Neural progenitor cell (in vitro differentiated cells): ENCODE results near the gene MRPS14. TPM values are rescaled to one million over a fixed set of nuclear protein-coding genes. Genes with fewer than 3 reads are reported as not detected.

Source experiments
- DNase-seq: peaks from one replicate; pipeline ENCODE4 v3.0.0-alpha.2; 2016; ENCODE audit warnings: low spot score
- H2AFZ ChIP-seq: fragments of 200-600 bp; sonication (generic); replicated peaks from 2 replicates; pipeline ENCODE4 v1.6.1; 2016; ENCODE audit warnings: antibody characterized with exemption
- H3F3A ChIP-seq: fragments of 200-600 bp; sonication (generic); 2 replicates; pipeline ENCODE4 v1.6.1; 2016; ENCODE audit warnings: antibody characterized with exemption, low read depth
- H3K27ac ChIP-seq: fragments of 200-600 bp; sonication (generic); 2 replicates; pipeline ENCODE4 v1.5.1; 2016; ENCODE audit warnings: mild to moderate bottlenecking
- H3K27me3 ChIP-seq: fragments of 200-600 bp; sonication (generic); 2 replicates; pipeline ENCODE4 v1.6.1; 2016; ENCODE audit warnings: mild to moderate bottlenecking, moderate library complexity
- H3K36me3 ChIP-seq: fragments of 200-600 bp; sonication (generic); 2 replicates; pipeline ENCODE4 v1.5.1; 2016
- H3K4me1 ChIP-seq: fragments of 200-600 bp; sonication (generic); 2 replicates; pipeline ENCODE4 v1.6.1; 2016; ENCODE audit warnings: mixed run types
- H3K4me2 ChIP-seq: fragments of 200-600 bp; sonication (generic); 2 replicates; pipeline ENCODE4 v1.6.1; 2016
- H3K4me3 ChIP-seq: fragments of 200-600 bp; sonication (generic); 2 replicates; pipeline ENCODE4 v1.5.1; 2016
- H3K79me2 ChIP-seq: fragments of 200-600 bp; sonication (generic); 2 replicates; pipeline ENCODE4 v1.6.1; 2016; ENCODE audit warnings: low read depth
- H3K9ac ChIP-seq: fragments of 200-600 bp; sonication (generic); 2 replicates; pipeline ENCODE4 v1.6.1; 2016
- H3K9me3 ChIP-seq: fragments of 200-600 bp; sonication (generic); 2 replicates; pipeline ENCODE4 v1.5.1; 2016; ENCODE audit warnings: low read depth
- H4K20me1 ChIP-seq: fragments of 200-600 bp; sonication (generic); 2 replicates; pipeline ENCODE4 v1.6.1; 2016; ENCODE audit warnings: low read depth
- H3K27ac Mint-ChIP-seq: 3 replicates; pipeline ENCODE4 v1.8.0; 2021; ENCODE audit warnings: mixed read lengths
- H3K27me3 Mint-ChIP-seq: 2 replicates; pipeline ENCODE4 v1.8.0; 2022; ENCODE audit warnings: low read depth, mild to moderate bottlenecking, inconsistent platforms, moderate library complexity, mixed read lengths; ENCODE audit not compliant: insufficient read depth
- H3K36me3 Mint-ChIP-seq: 3 replicates; pipeline ENCODE4 v1.8.0; 2021; ENCODE audit warnings: mixed read lengths
- H3K4me1 Mint-ChIP-seq: 3 replicates; pipeline ENCODE4 v1.8.0; 2021; ENCODE audit warnings: mixed read lengths
- H3K4me3 Mint-ChIP-seq: 3 replicates; pipeline ENCODE4 v1.8.0; 2021; ENCODE audit warnings: mild to moderate bottlenecking, moderate library complexity, mixed read lengths
- H3K9me3 Mint-ChIP-seq: 3 replicates; pipeline ENCODE4 v1.8.0; 2020; ENCODE audit warnings: mixed read lengths
- CTCF ChIP-seq: fragments of 200-600 bp; sonication (generic); IDR thresholded peaks from 2 replicates; pipeline ENCODE4 v1.5.1; 2017; ENCODE audit warnings: antibody characterized with exemption, mild to moderate bottlenecking
- EZH2 ChIP-seq: fragments of 200-600 bp; sonication (generic); IDR thresholded peaks from 2 replicates; pipeline ENCODE4 v1.6.1; 2017; ENCODE audit warnings: antibody characterized with exemption, mild to moderate bottlenecking, moderate library complexity
- EZH2phosphoT487 ChIP-seq: fragments of 200-600 bp; sonication (generic); IDR thresholded peaks from 2 replicates; pipeline ENCODE4 v1.6.1; 2017; ENCODE audit warnings: antibody characterized with exemption
- total RNA-seq: library from RNA; depleted of rRNA; stranded (reverse); fragments of >200 nt; gene quantifications from 2 replicates; pipeline ENCODE4 v1.2.3, GENCODE V29; 2015; ENCODE audit warnings: low replicate concordance

Gene MRPS14
- total RNA-seq, 1 donor from 2014 or later: 35.1 TPM

GRCh38 chr1:175062858-175063257 is 39.6 kb upstream of the MRPS14 start:
- H3K9me3 Mint-ChIP-seq: no peaks in the 10 kb centered on the region
- no peaks in the 10 kb centered on the region for H3K4me1 Mint-ChIP-seq
- no peak overlapping the region for H3K27ac Mint-ChIP-seq
- Histone ChIP-seq H3K36me3 (no peaks in the 10 kb centered on the region), H3K27me3 (no peaks in the 10 kb centered on the region), H3K4me1 (no peaks in the 10 kb centered on the region), H3K79me2 (no peaks in the 10 kb centered on the region), H4K20me1 (no peaks in the 10 kb centered on the region), H3K27ac (no peak overlapping the region), H3K4me3 (no peak overlapping the region), H3K9me3 (no peaks in the 10 kb centered on the region), H3F3A (no peaks in the 10 kb centered on the region), H3K4me2 (no peak overlapping the region), H2AFZ (no peak overlapping the region), H3K9ac (no peak overlapping the region)
- TF ChIP-seq EZH2: no peak
- no peak for TF ChIP-seq CTCF
- no peak for TF ChIP-seq EZH2phosphoT487
- H3K27me3 Mint-ChIP-seq: peaks cover 7% of the 10 kb centered on the region
- no peaks in the 10 kb centered on the region for H3K36me3 Mint-ChIP-seq
- DNase-seq: no peak
- H3K4me3 Mint-ChIP-seq: no peak overlapping the region

DNA sequence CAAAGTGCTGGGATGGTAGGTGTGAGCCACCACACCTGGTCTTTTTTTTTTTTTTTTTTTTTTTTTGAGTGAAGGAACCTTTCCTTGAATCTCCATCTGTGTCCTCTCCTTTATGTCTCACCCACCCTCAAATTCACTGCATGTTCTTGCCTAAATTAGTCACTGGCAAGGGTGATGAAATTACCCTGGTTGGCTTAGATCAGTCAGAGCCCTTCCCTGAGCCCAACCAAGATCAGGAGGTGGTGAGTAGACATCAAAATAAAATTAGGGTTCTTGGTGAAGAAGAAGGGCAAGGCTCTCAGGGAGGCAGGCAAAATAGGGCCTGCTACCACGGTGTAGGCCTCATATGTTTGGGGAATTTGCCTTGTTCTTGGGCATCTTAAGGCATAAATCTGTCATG is 39.1 kb upstream of the MRPS14 start:
- Histone ChIP-seq H3K27me3 (no peaks in the 10 kb centered on the region), H4K20me1 (no peaks in the 10 kb centered on the region), H3F3A (no peaks in the 10 kb centered on the region), H3K36me3 (no peaks in the 10 kb centered on the region), H3K9ac (no peak overlapping the region), H2AFZ (no peak overlapping the region), H3K79me2 (no peaks in the 10 kb centered on the region), H3K4me3 (no peak overlapping the region), H3K9me3 (no peaks in the 10 kb centered on the region), H3K27ac (no peak overlapping the region), H3K4me2 (no peak overlapping the region), H3K4me1 (no peaks in the 10 kb centered on the region)
- Mint-ChIP-seq H3K27me3 (peaks cover 7% of the 10 kb centered on the region), H3K4me3 (no peak overlapping the region), H3K4me1 (no peaks in the 10 kb centered on the region), H3K27ac (no peak overlapping the region), H3K36me3 (no peaks in the 10 kb centered on the region), H3K9me3 (no peaks in the 10 kb centered on the region)
- no peak for DNase-seq
- TF ChIP-seq CTCF (no peak), EZH2 (no peak), EZH2phosphoT487 (no peak)

DNA sequence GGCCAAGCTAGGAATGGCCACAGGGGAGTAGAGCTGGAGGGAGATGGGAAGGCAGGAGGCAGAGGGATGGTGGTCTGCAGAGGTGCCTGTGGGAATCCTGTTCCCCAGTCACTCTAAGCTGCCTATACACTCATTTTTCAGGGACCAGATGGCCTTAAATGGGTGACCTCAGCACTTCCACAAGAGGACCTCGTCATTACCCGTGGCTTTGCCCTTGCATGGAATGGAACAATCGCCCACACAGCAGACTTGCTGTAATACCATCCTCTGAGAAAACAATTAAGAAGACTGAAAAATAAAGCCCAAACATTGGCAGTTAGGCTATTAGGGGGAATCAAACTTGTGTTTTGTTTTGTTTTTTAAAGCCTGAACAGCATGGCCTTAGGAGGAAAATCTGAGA is 31.5 kb upstream of the MRPS14 start:
- Mint-ChIP-seq H3K4me1 (no peaks in the 10 kb centered on the region), H3K4me3 (no peak overlapping the region), H3K9me3 (peaks cover 2% of the 10 kb centered on the region), H3K27me3 (peaks cover 5% of the 10 kb centered on the region), H3K27ac (no peak overlapping the region), H3K36me3 (no peaks in the 10 kb centered on the region)
- Histone ChIP-seq H3K9me3 (no peaks in the 10 kb centered on the region), H3K36me3 (no peaks in the 10 kb centered on the region), H3K9ac (no peak overlapping the region), H3K4me1 (no peaks in the 10 kb centered on the region), H4K20me1 (no peaks in the 10 kb centered on the region), H3K27me3 (no peaks in the 10 kb centered on the region), H3K4me3 (no peak overlapping the region), H3K79me2 (no peaks in the 10 kb centered on the region), H3F3A (no peaks in the 10 kb centered on the region), H3K27ac (no peak overlapping the region), H3K4me2 (no peak overlapping the region), H2AFZ (no peak overlapping the region)
- TF ChIP-seq CTCF (no peak), EZH2phosphoT487 (no peak), EZH2 (no peak)
- no peak for DNase-seq
